Heart left ventricle (tissue), 16 donors: ENCODE data around the gene TEX264. TPM values are rescaled to one million over a fixed set of nuclear protein-coding genes. Genes with fewer than 3 reads are reported as not detected.
A peak's percentile ranks its signal among the peaks of the same experiment; 100 is the strongest.

Experiments
- ATAC-seq, 4 donors: fragments of 200-7000 bp; cut with Tn5 transposase; one replicate each; pipeline ENCODE4 v1.9.1; 2020 to 2022; ENCODE audit warnings: moderate library complexity in 4 of 4, mild to moderate bottlenecking in 3 of 4, moderate number of reproducible peaks in 1 of 4
- DNase-seq, 5 donors: peaks; one replicate each; pipeline ENCODE4 v3.0.0-alpha.2; 2020
- H3K27ac ChIP-seq, 12 donors: fragments of 200-600 bp; sonication (generic) in 4 of 12; one replicate each; pipeline versions ENCODE4 v1.5.0 to v1.8.0; 2016 to 2022; ENCODE audit warnings: mild to moderate bottlenecking in 2 of 12
- H3K27me3 ChIP-seq, 9 donors: fragments of 200-600 bp; sonication (generic) in 2 of 9; one replicate each; pipeline versions ENCODE4 v1.5.1 to v1.8.0; 2016 to 2022; ENCODE audit warnings: mild to moderate bottlenecking in 3 of 9
- H3K36me3 ChIP-seq, 9 donors: fragments of 200-600 bp; sonication (generic) in 2 of 9; one replicate each; pipeline versions ENCODE4 v1.5.0 to v1.8.0; 2018 to 2022; ENCODE audit warnings: mild to moderate bottlenecking in 2 of 9
- H3K4me1 ChIP-seq, 12 donors: fragments of 200-600 bp; sonication (generic) in 4 of 12; one replicate each; pipeline versions ENCODE4 v1.5.0 to v1.8.0; 2016 to 2022; ENCODE audit warnings: mild to moderate bottlenecking in 3 of 12
- H3K4me3 ChIP-seq, 12 donors: fragments of 200-600 bp; sonication (generic) in 4 of 12; one replicate each; pipeline versions ENCODE4 v1.5.0 to v1.8.0; 2017 to 2022; ENCODE audit warnings: mild to moderate bottlenecking in 9 of 12, moderate library complexity in 4 of 12
- H3K9me3 ChIP-seq, 12 donors: fragments of 200-600 bp; sonication (generic) in 4 of 12; one replicate each; pipeline versions ENCODE4 v1.5.0 to v1.8.0; 2016 to 2022; ENCODE audit warnings: mild to moderate bottlenecking in 1 of 12
- CTCF ChIP-seq, 12 donors: fragments of 200-600 bp; sonication (generic) in 4 of 12; IDR thresholded peaks; one replicate each; pipeline versions ENCODE4 v1.5.0 to v1.8.0; 2018 to 2022; ENCODE audit warnings: antibody characterized with exemption in 12 of 12, mild to moderate bottlenecking in 5 of 12
- POLR2A ChIP-seq, 2 donors: fragments of 450-650 bp; IDR thresholded peaks; one replicate each; pipeline ENCODE4 v1.6.1; 2017; ENCODE audit warnings: antibody characterized with exemption in 2 of 2, mild to moderate bottlenecking in 2 of 2, moderate library complexity in 2 of 2
- WGBS, 4 donors: extraction: QIAGEN DNeasy Blood & Tissue Kit in 2 of 4; methylation state at CpG; one replicate each; pipeline versions ENCODE4 v1.1.5 to v1.1.7; 2013 to 2018; 5-methylcytosine and 5-hydroxymethylcytosine counted together
- intact Hi-C, 10 donors: fragments of 100-400 bp; cut with DNase I; formaldehyde crosslinking; loops; one replicate each; pipeline versions ENCODE4 v1.11.1 to v1.14.2; 2022
- polyA plus RNA-seq, 2 donors: library from polyadenylated mRNA; stranded (reverse); fragments of 200-250 nt; gene quantifications; one replicate each; pipeline ENCODE4 v1.2.3, GENCODE V29; 2013
- total RNA-seq, 9 donors: library from RNA; depleted of rRNA in 2 of 9; stranded (reverse); fragments of >200 nt in 2 of 9; fragmentation: NEBNext Ultra II Directional in 3 of 9; extraction: Animal tissue kit (Norgen Biotek cat#: 25700) in 3 of 9; gene quantifications; one replicate each; pipeline versions ENCODE4 v1.1.0 to v1.2.4, GENCODE V29; 2016 to 2023
- donor health status: ischemic (EF 13 %, LVEDD 7.1; RV severe dilation, severe dysfunction).
- donor health status: healthy with polysubstance abuse.
- donor health status: DM: no; HTN: yes; CAD: no.
- donor health status: DM: no; HTN: no; CAD: no.
- donor health status: ischemic (EF 25% LVEDD 6.9; RV normal size, moderate dysfunction).
- donor health status: ischemic (EF 25% LVEDD 5.7; RV mildly dilated, moderate dysfunction).
- donor health status: healthy.
- donor health status: DM: yes; HTN: yes; CAD: no.
- donor health status: ischemic (EF 35%, LVEDD 5.7; RV mildly dilated, moderate dysfunction).
- donor health status: nonischemic (EF 11% LVEDD 7.7; RV severe dilation, severe dysfunction).
- donor health status: DM: yes; HTN: yes; CAD: no.
- donor health status: PGD.
- donor health status: ischemic (EF 29% LVEDD 5.4; RV normal size, mild dysfunction).
- donor health status: nonischemic (EF 23%, LVEDD 6.1; RV moderate dilation, normal function).

Gene TEX264
- total and polyA plus RNA-seq, 11 donors: 29.5 to 69.0 (median 40.0) TPM

GRCh38 chr3:51682526-51682925, 11.5 kb downstream of the TEX264 start:
- 72 to 78% (median 75%) methylated on average over 7 of the region's 7 CpGs for WGBS, 4 donors
- intact Hi-C loops: loop anchor here in 9 of 10 donors (1.0 to 10.0 kb wide), 8 partner anchors 40 to 1068 kb away; partner anchors contain the start of genes DCAF1 (in 4 of the 9), MANF (in 3 of the 9), CISH (in 1 of the 9) and MAPKAPK3 (in 1 of the 9)
- Histone ChIP-seq H3K36me3 (peaks cover 0 to 46% (median 12%) of the 10 kb centered on the region in 9 donors), H3K4me3 (no peak overlapping the region), H3K27ac (peak overlapping the region in 4 of 12 donors; percentile 4 to 92 (median 72)), H3K4me1 (peaks cover 22 to 94% (median 83%) of the 10 kb centered on the region in 12 donors), H3K27me3 (no peaks in the 10 kb centered on the region), H3K9me3 (no peaks in the 10 kb centered on the region)
- DNase-seq (peak in 3 of 5 donors; percentile 7 to 28 (median 13)), ATAC-seq (no peak)
- TF ChIP-seq POLR2A (IDR thresholded peaks at IDR 0.05): no peak
- TF ChIP-seq CTCF (IDR thresholded peaks at IDR 0.05): no peak

GRCh38 chr3:51683566-51683965, 12.5 kb downstream of the TEX264 start:
- peaks cover 0 to 43% (median 16%) of the 10 kb centered on the region in 9 donors for H3K36me3 ChIP-seq
- peak overlapping the region in 9 of 12 donors; percentile 0 to 97 (median 92) for H3K27ac ChIP-seq

GRCh38 chr3:51684971-51685751, 14.1 kb downstream of the TEX264 start:
- intact Hi-C loops: loop anchor here in 7 of 10 donors (5.0 to 10.0 kb wide), 5 partner anchors 43 to 1070 kb away; partner anchors contain the start of genes MANF (in 3 of the 7), DCAF1 (in 2 of the 7), CISH (in 1 of the 7) and MAPKAPK3 (in 1 of the 7)
- DNase-seq: peak in 2 of 5 donors; percentile 54 to 61
- WGBS, 4 donors: 22 to 32% (median 26%) methylated on average over 6 to 7 of the region's 7 CpGs
- peaks cover 26 to 92% (median 82%) of the 10 kb centered on the region in 12 donors for H3K4me1 ChIP-seq
- no peaks in the 10 kb centered on the region for H3K27me3 ChIP-seq
- peak in 2 of 4 donors; percentile 3 to 10 for ATAC-seq
- H3K9me3 ChIP-seq: no peaks in the 10 kb centered on the region
- H3K36me3 ChIP-seq: peaks cover 0 to 50% (median 17%) of the 10 kb centered on the region in 9 donors
- no peak overlapping the region for H3K4me3 ChIP-seq
- TF ChIP-seq CTCF (IDR thresholded peaks at IDR 0.05): peak in 1 of 12 donors; percentile 20
- TF ChIP-seq POLR2A (IDR thresholded peaks at IDR 0.05): no peak
- H3K27ac ChIP-seq: peak overlapping the region; percentile 66 to 97 (median 94)

More at GRCh38 chr3:51683566-51683965, 12.5 kb downstream of the TEX264 start:
- 51 to 72% (median 62%) methylated on average over 2 of the region's 2 CpGs for WGBS, 4 donors
- ATAC-seq (no peak), DNase-seq (peak in 1 of 5 donors; percentile 24)
- no peak overlapping the region for H3K4me3 ChIP-seq
- H3K9me3 ChIP-seq: no peaks in the 10 kb centered on the region
- no peaks in the 10 kb centered on the region for H3K27me3 ChIP-seq
- TF ChIP-seq CTCF (IDR thresholded peaks at IDR 0.05): no peak
- no peak for TF ChIP-seq POLR2A (IDR thresholded peaks at IDR 0.05)
- intact Hi-C loops: loop anchor here in 8 of 10 donors (2.0 to 10.0 kb wide), 7 partner anchors 41 to 1069 kb away; partner anchors contain the start of genes DCAF1 (in 3 of the 8), MANF (in 3 of the 8), CISH (in 1 of the 8) and MAPKAPK3 (in 1 of the 8)
- peaks cover 26 to 94% (median 85%) of the 10 kb centered on the region in 12 donors for H3K4me1 ChIP-seq

- DNase-seq (peak in 1 of 5 donors; percentile 53), ATAC-seq (no peak)
- intact Hi-C loops: loop anchor here in 4 of 10 donors (10.0 kb wide), 2 partner anchors 301 to 1071 kb away; partner anchors contain the start of genes MANF (in 3 of the 4), CISH (in 1 of the 4) and MAPKAPK3 (in 1 of the 4)
- Histone ChIP-seq H3K4me3 (peak overlapping the region in 1 of 12 donors; percentile 25), H3K36me3 (peaks cover 0 to 57% (median 16%) of the 10 kb centered on the region in 9 donors), H3K4me1 (peaks cover 31 to 92% (median 80%) of the 10 kb centered on the region in 12 donors), H3K9me3 (no peaks in the 10 kb centered on the region), H3K27ac (peak overlapping the region; percentile 66 to 97 (median 94)), H3K27me3 (no peaks in the 10 kb centered on the region)
- no peak for TF ChIP-seq CTCF (IDR thresholded peaks at IDR 0.05)
- WGBS, 4 donors: 71 to 86% (median 77%) methylated on average over 4 of the region's 4 CpGs
These were observed 15.0 kb downstream of the TEX264 start for GRCh38 chr3:51686056-51686455.
